Neural progenitor cell (in vitro differentiated cells): ENCODE data around the gene C5orf52. TPM values are rescaled to one million over a fixed set of nuclear protein-coding genes. Genes with fewer than 3 reads are reported as not detected.
"Not testable (repeated sequence)": the region's sequence is repeated elsewhere in the genome, so short reads cannot be mapped to it uniquely, and the experiment has no call there.

Experiments used
- DNase-seq: peaks from one replicate; pipeline ENCODE4 v3.0.0-alpha.2; 2016; ENCODE audit warnings: low spot score
- H2AFZ ChIP-seq: fragments of 200-600 bp; sonication (generic); replicated peaks from 2 replicates; pipeline ENCODE4 v1.6.1; 2016; ENCODE audit warnings: antibody characterized with exemption
- H3F3A ChIP-seq: fragments of 200-600 bp; sonication (generic); 2 replicates; pipeline ENCODE4 v1.6.1; 2016; ENCODE audit warnings: antibody characterized with exemption, low read depth
- H3K27ac ChIP-seq: fragments of 200-600 bp; sonication (generic); 2 replicates; pipeline ENCODE4 v1.5.1; 2016; ENCODE audit warnings: mild to moderate bottlenecking
- H3K27me3 ChIP-seq: fragments of 200-600 bp; sonication (generic); 2 replicates; pipeline ENCODE4 v1.6.1; 2016; ENCODE audit warnings: mild to moderate bottlenecking, moderate library complexity
- H3K36me3 ChIP-seq: fragments of 200-600 bp; sonication (generic); 2 replicates; pipeline ENCODE4 v1.5.1; 2016
- H3K4me1 ChIP-seq: fragments of 200-600 bp; sonication (generic); 2 replicates; pipeline ENCODE4 v1.6.1; 2016; ENCODE audit warnings: mixed run types
- H3K4me2 ChIP-seq: fragments of 200-600 bp; sonication (generic); 2 replicates; pipeline ENCODE4 v1.6.1; 2016
- H3K4me3 ChIP-seq: fragments of 200-600 bp; sonication (generic); 2 replicates; pipeline ENCODE4 v1.5.1; 2016
- H3K79me2 ChIP-seq: fragments of 200-600 bp; sonication (generic); 2 replicates; pipeline ENCODE4 v1.6.1; 2016; ENCODE audit warnings: low read depth
- H3K9ac ChIP-seq: fragments of 200-600 bp; sonication (generic); 2 replicates; pipeline ENCODE4 v1.6.1; 2016
- H3K9me3 ChIP-seq: fragments of 200-600 bp; sonication (generic); 2 replicates; pipeline ENCODE4 v1.5.1; 2016; ENCODE audit warnings: low read depth
- H4K20me1 ChIP-seq: fragments of 200-600 bp; sonication (generic); 2 replicates; pipeline ENCODE4 v1.6.1; 2016; ENCODE audit warnings: low read depth
- H3K27ac Mint-ChIP-seq: 3 replicates; pipeline ENCODE4 v1.8.0; 2021; ENCODE audit warnings: mixed read lengths
- H3K27me3 Mint-ChIP-seq: 2 replicates; pipeline ENCODE4 v1.8.0; 2022; ENCODE audit warnings: low read depth, mild to moderate bottlenecking, inconsistent platforms, moderate library complexity, mixed read lengths; ENCODE audit not compliant: insufficient read depth
- H3K36me3 Mint-ChIP-seq: 3 replicates; pipeline ENCODE4 v1.8.0; 2021; ENCODE audit warnings: mixed read lengths
- H3K4me1 Mint-ChIP-seq: 3 replicates; pipeline ENCODE4 v1.8.0; 2021; ENCODE audit warnings: mixed read lengths
- H3K4me3 Mint-ChIP-seq: 3 replicates; pipeline ENCODE4 v1.8.0; 2021; ENCODE audit warnings: mild to moderate bottlenecking, moderate library complexity, mixed read lengths
- H3K9me3 Mint-ChIP-seq: 3 replicates; pipeline ENCODE4 v1.8.0; 2020; ENCODE audit warnings: mixed read lengths
- EZH2 ChIP-seq: fragments of 200-600 bp; sonication (generic); IDR thresholded peaks from 2 replicates; pipeline ENCODE4 v1.6.1; 2017; ENCODE audit warnings: antibody characterized with exemption, mild to moderate bottlenecking, moderate library complexity
- EZH2phosphoT487 ChIP-seq: fragments of 200-600 bp; sonication (generic); IDR thresholded peaks from 2 replicates; pipeline ENCODE4 v1.6.1; 2017; ENCODE audit warnings: antibody characterized with exemption
- total RNA-seq: library from RNA; depleted of rRNA; stranded (reverse); fragments of >200 nt; gene quantifications from 2 replicates; pipeline ENCODE4 v1.2.3, GENCODE V29; 2015; ENCODE audit warnings: low replicate concordance
- TF ChIP-seq, protein P1 (sequence below): fragments of 200-600 bp; sonication (generic); IDR thresholded peaks from 2 replicates; pipeline ENCODE4 v1.5.1; 2017; ENCODE audit warnings: antibody characterized with exemption, mild to moderate bottlenecking

C5orf52 gene
- total RNA-seq, 1 donor from 2014 or later, result not detected

DNA sequence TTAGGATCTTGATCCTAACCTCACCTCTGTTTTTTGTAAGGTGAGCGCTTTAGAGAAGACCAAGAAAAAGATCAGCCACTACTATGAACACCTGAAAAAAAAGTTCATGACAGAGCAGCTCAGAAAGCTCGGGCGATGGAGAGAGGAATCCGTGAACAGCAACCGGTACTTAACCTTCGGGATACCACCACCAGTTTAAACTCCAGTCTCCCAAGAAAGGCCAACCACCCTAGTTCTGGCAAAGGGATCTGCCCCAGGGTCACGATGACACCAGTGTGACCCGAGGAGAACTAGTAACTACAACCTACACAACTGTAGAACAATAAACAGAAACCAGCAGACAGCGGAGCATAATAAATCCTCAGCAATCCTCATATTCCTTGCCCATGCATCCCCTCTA is 8.5 kb downstream of the C5orf52 start:
- Mint-ChIP-seq H3K4me1 (no peaks in the 10 kb centered on the region), H3K27me3 (peaks cover 6% of the 10 kb centered on the region), H3K4me3 (no peak overlapping the region), H3K27ac (no peak overlapping the region), H3K9me3 (no peaks in the 10 kb centered on the region), H3K36me3 (no peaks in the 10 kb centered on the region)
- TF ChIP-seq, protein P1, sequence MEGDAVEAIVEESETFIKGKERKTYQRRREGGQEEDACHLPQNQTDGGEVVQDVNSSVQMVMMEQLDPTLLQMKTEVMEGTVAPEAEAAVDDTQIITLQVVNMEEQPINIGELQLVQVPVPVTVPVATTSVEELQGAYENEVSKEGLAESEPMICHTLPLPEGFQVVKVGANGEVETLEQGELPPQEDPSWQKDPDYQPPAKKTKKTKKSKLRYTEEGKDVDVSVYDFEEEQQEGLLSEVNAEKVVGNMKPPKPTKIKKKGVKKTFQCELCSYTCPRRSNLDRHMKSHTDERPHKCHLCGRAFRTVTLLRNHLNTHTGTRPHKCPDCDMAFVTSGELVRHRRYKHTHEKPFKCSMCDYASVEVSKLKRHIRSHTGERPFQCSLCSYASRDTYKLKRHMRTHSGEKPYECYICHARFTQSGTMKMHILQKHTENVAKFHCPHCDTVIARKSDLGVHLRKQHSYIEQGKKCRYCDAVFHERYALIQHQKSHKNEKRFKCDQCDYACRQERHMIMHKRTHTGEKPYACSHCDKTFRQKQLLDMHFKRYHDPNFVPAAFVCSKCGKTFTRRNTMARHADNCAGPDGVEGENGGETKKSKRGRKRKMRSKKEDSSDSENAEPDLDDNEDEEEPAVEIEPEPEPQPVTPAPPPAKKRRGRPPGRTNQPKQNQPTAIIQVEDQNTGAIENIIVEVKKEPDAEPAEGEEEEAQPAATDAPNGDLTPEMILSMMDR, result no peak
- TF ChIP-seq EZH2 (no peak), EZH2phosphoT487 (no peak)
- Histone ChIP-seq H3K9me3 (no peaks in the 10 kb centered on the region), H3K4me1 (no peaks in the 10 kb centered on the region), H3F3A (no peaks in the 10 kb centered on the region), H3K4me2 (no peak overlapping the region), H4K20me1 (no peaks in the 10 kb centered on the region), H3K4me3 (no peak overlapping the region), H3K9ac (no peak overlapping the region), H3K79me2 (no peaks in the 10 kb centered on the region), H2AFZ (no peak overlapping the region), H3K27ac (no peak overlapping the region), H3K36me3 (no peaks in the 10 kb centered on the region), H3K27me3 (no peaks in the 10 kb centered on the region)
- DNase-seq, result no peak

DNA sequence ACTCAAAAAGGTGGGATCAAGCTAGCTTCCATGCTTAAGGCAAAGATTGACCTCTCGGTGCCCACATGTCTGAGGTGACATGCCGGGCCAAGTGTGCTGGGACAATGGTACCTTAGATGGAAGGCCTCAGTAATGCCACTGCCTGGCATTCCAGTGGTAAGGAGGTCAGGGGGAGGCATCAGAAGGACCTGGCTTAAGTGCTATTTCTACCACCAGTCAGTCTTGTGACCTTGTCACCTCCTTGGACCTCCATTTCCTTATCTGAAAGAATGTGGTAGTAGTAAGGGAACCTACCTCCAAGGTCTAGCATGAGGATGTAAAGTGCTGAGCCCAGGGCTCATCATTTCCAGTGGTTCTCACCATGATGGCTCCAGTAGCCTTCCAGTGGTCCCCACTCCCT is 8.9 kb downstream of the C5orf52 start:
- Histone ChIP-seq H3K79me2 (no peaks in the 10 kb centered on the region), H3K27me3 (no peaks in the 10 kb centered on the region), H3K36me3 (no peaks in the 10 kb centered on the region), H3K9me3 (no peaks in the 10 kb centered on the region), H4K20me1 (no peaks in the 10 kb centered on the region), H3K4me1 (no peaks in the 10 kb centered on the region), H2AFZ (no peak overlapping the region), H3F3A (no peaks in the 10 kb centered on the region), H3K4me3 (no peak overlapping the region), H3K4me2 (no peak overlapping the region), H3K27ac (no peak overlapping the region), H3K9ac (no peak overlapping the region)
- Mint-ChIP-seq H3K9me3 (no peaks in the 10 kb centered on the region), H3K27ac (no peak overlapping the region), H3K27me3 (peaks cover 6% of the 10 kb centered on the region), H3K4me1 (no peaks in the 10 kb centered on the region), H3K4me3 (no peak overlapping the region), H3K36me3 (no peaks in the 10 kb centered on the region)
- no peak for DNase-seq
- TF ChIP-seq EZH2phosphoT487 (no peak), EZH2 (no peak)
- TF ChIP-seq, protein P1, result no peak

DNA sequence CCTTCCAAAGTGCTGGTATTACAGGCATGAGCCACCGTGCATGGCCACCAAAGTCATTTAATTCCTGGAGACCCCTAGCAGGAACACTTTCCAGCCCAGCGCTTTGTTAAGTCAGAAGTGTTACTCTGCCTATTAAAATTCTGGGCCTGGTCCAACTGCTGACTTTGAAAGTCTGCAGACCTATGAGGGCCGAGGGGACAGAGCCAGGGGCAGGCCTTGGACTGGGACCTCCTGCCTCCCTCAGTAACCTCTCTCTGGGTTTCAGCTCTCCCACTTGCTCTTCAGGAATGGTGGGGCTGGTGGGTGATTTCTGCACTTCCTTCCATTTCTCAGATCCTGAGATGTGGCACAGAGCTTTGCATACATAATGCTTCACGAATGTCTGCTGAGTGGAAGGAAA is 9.7 kb downstream of the C5orf52 start:
- no peaks in the 10 kb centered on the region for H3K9me3 ChIP-seq
- DNase-seq, result no peak
- H3K9ac ChIP-seq, result no peak overlapping the region
- Mint-ChIP-seq H3K27me3 (peaks cover 6% of the 10 kb centered on the region), H3K27ac (no peak overlapping the region), H3K4me3 (no peak overlapping the region), H3K9me3 (no peaks in the 10 kb centered on the region), H3K4me1 (peaks cover 2% of the 10 kb centered on the region), H3K36me3 (no peaks in the 10 kb centered on the region)
- no peaks in the 10 kb centered on the region for H3K27me3 ChIP-seq
- H3K4me2 ChIP-seq, result no peak overlapping the region
- H3F3A ChIP-seq, result no peaks in the 10 kb centered on the region
- H4K20me1 ChIP-seq, result no peaks in the 10 kb centered on the region
- H2AFZ ChIP-seq, result no peak overlapping the region
- TF ChIP-seq EZH2phosphoT487 (no peak), EZH2 (no peak)
- TF ChIP-seq, protein P1, result no peak
- H3K4me1 ChIP-seq, result no peaks in the 10 kb centered on the region
- no peaks in the 10 kb centered on the region for H3K79me2 ChIP-seq
- H3K27ac ChIP-seq, result no peak overlapping the region
- H3K36me3 ChIP-seq, result no peaks in the 10 kb centered on the region
- no peak overlapping the region for H3K4me3 ChIP-seq

DNA sequence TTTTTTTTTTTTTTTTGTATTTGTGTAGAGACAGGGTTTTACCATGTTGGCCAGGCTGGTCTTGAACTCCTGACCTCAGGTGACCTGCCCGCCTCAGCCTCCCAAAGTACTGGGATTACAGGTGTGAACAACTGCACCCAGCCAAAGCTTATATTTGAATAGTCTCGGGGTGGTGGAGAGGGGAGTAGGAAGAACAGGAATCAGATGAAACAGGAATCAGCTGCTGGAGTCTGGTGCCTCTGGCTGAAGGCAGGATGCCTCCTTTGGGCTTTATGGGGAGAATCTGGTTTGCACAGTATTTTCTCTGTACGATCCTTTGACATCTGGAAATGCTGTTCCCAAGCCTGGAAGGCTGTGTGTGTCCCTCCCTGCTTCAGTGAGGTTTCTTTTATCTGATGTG is 10.9 kb downstream of the C5orf52 start:
- no peak for DNase-seq
- Histone ChIP-seq H3K9ac (no peak overlapping the region), H3K9me3 (no peaks in the 10 kb centered on the region), H3K27me3 (no peaks in the 10 kb centered on the region), H3K4me1 (no peaks in the 10 kb centered on the region), H4K20me1 (no peaks in the 10 kb centered on the region), H3F3A (no peaks in the 10 kb centered on the region), H3K4me2 (no peak overlapping the region), H3K4me3 (no peak overlapping the region), H3K36me3 (no peaks in the 10 kb centered on the region), H3K27ac (no peak overlapping the region), H2AFZ (no peak overlapping the region), H3K79me2 (no peaks in the 10 kb centered on the region)
- Mint-ChIP-seq H3K27ac (no peak overlapping the region), H3K4me3 (no peak overlapping the region), H3K36me3 (no peaks in the 10 kb centered on the region), H3K4me1 (peaks cover 11% of the 10 kb centered on the region), H3K27me3 (peaks cover 6% of the 10 kb centered on the region), H3K9me3 (no peaks in the 10 kb centered on the region)
- TF ChIP-seq, protein P1, result no peak
- TF ChIP-seq EZH2 (no peak), EZH2phosphoT487 (no peak)

DNA sequence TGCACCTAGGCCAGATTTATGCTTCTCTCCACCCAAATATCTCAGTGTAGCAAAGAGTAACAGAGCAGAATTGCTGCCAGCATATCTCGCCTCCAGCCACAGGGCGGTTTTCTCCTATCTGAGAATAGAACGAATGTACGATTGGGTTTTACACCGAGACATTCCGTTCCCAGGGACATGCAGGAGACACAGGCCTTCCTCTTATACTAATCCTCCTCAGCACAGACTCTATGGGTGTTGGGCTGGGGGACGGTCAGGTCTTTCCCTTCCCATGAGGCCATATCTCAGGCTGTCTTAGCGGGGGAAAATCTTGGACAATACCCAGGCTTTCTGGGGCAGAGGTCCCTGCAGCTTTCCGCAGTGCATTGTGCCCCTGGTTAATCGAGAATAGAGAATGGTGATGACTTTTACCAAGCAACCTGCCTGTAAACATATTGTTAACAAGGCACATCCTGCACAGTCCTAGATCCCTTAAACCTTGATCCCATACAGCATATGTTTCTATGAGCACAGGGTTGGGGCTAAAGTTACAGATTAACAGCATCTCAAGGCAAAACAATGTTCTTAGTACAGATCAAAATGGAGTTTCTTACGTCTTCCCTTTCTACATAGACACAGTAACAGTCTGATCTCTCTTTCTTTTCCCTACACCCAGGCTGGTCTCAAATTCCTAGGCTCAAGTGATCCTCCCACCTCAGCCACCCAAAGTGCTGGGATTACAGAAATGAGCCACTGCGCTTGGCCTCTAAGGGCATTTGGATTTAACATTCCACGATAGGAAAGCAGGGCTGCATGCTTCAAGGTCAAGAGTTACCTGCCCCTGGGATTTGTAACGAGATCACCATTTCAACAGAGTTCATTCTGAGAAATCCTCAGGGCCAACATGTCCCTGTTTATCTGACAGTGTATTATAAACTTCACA is 15.2 kb downstream of the C5orf52 start:
- H3K27ac ChIP-seq, H3K4me1 ChIP-seq, H3K27me3 Mint-ChIP-seq, H3K9me3 ChIP-seq, H3K4me3 Mint-ChIP-seq, H3K27me3 ChIP-seq, H3K36me3 Mint-ChIP-seq, H2AFZ ChIP-seq, H3K79me2 ChIP-seq, H3K4me3 ChIP-seq, H3K9me3 Mint-ChIP-seq, H3K9ac ChIP-seq, DNase-seq, H3K4me2 ChIP-seq, H3F3A ChIP-seq, H4K20me1 ChIP-seq, H3K36me3 ChIP-seq: not testable (repeated sequence)
- H3K27ac Mint-ChIP-seq, result peak overlapping the region; percentile 47
- H3K4me1 Mint-ChIP-seq, result peaks cover 11% of the 10 kb centered on the region
